NCI-H1694 (cell line): ENCODE results near the gene KATNAL2.

Experiments
- DNase-seq: peaks from one replicate; lab custom pipeline; 2025; lab: John Stamatoyannopoulos, UW

KATNAL2 gene, protein sequence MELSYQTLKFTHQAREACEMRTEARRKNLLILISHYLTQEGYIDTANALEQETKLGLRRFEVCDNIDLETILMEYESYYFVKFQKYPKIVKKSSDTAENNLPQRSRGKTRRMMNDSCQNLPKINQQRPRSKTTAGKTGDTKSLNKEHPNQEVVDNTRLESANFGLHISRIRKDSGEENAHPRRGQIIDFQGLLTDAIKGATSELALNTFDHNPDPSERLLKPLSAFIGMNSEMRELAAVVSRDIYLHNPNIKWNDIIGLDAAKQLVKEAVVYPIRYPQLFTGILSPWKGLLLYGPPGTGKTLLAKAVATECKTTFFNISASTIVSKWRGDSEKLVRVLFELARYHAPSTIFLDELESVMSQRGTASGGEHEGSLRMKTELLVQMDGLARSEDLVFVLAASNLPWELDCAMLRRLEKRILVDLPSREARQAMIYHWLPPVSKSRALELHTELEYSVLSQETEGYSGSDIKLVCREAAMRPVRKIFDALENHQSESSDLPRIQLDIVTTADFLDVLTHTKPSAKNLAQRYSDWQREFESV

GRCh38 chr18:46917108-46917802, at the start of gene KATNAL2, which contains the start of gene PIAS2:
TSS of gene KATNAL2 (plus strand) at chr18:46917602. CDS start at chr18:46946873, 29,271 bp downstream.
TSS of gene PIAS2 (minus strand) at chr18:46917507. CDS start at chr18:46917345, 162 bp downstream.
- DNase-seq, result peak; percentile 56

DNA sequence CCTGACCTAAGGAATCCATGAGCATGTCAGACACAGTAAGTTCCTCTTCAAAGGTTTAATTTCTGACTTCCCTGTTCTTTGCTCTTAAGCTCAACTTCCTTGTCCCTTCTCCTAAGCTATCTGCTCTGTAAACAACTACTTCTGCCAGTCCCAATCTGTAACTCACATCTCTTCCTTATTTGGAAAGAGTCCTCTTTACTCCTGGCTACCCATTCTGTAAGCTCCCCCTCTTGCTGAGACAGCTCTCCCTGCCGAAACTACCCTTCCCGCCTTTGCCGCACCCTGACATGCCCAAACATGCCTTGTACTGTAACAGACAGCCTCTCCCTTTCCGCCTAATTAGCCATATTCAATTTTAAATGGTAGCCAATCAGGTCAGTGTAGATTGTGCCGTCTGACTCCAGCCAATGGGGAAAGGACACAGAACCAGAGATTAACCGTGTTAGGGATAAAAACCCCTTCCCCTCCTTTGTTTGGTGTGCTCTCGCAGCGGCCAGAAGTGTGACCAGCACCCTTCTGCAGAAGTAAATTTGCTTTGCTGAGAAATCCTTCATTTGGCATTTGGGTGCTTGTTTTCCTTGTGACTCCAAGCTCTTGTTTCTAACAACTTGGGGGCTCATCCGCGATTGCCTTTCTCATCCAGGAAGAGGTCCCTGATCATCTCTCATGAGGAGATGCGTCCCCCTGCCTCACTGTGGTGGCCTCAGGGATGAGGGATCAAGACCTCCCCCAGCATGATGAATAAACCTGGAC, 49.1 kb upstream of the KATNAL2 start:
- DNase-seq, result no peak

DNA sequence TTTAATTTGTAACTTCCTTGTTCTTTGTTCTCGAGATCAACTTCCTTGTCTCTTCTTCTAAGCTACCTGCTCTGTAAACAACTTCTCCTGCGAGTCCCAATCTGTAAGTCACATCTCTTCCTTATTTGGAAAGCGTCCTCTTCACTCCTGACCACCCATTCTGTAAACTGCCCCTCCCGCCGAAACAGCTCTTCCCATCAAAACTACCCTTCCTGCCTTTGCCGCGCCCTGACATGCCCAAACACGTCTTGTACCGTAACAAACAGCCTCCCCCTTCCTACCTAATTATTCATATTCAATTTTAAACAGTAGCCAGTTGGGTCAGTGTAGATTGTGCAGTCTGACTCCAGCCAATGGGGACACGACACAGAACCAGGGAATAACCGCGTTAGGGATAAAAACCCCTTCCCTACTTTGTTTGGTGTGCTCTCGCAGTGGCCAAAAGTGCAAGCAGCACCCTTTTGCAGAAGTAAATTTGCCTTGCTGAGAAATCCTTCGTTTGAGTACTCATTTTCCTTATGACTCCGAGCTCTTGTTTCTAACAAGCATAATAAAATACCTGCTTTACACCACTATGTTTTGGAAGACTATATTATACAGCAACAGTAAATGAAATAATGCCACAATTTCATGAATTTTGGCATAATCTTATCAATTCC, 39.9 kb upstream of the KATNAL2 start:
- no peak for DNase-seq

GRCh38 chr18:46883180-46883579, 34.2 kb upstream of the KATNAL2 start:
- no peak for DNase-seq

- no peak for DNase-seq
Observed at GRCh38 chr18:46886893-46887292, 30.5 kb upstream of the KATNAL2 start.

- DNase-seq, result no peak
Observed at GRCh38 chr18:46888965-46889364, 28.4 kb upstream of the KATNAL2 start.

- DNase-seq, result no peak
Observed at GRCh38 chr18:46891742-46892214, 25.6 kb upstream of the KATNAL2 start.

DNA sequence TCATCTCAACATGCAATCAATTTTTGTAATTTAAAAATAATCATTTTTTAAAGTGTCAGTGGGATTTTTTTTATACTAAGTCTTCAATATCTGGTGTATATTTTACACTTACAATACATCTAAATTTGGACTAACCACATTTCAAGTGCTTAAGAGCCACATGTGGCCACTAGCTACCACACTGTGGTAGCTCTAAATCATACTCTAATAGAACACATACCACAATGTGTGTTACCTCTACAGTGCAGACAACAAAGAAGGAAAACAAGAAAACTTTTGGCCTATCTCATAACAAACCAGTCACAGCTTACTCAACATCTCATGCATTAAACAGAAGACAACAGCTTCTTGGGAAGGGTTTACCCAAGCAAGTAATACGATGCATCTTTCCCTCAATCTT, 24.6 kb upstream of the KATNAL2 start:
- no peak for DNase-seq

DNA sequence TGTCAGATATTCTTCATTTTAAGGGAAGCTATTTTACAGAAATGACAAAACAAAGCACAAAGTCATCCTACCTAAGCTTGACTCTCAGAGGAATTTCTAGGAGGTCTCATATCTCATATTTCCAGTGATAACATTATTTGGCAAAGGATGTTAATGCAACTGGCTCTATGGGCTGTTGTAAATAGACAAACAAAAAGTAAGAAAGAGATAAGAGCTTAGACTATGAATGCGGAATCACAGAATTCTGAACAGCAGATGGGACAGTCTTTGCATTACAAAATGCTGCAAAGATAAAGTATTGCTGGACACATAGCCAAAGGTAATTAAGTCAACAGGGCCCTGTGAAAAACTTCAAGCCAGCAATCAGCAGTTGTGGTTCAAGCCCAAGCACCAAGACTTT, 24.0 kb upstream of the KATNAL2 start:
- no peak for DNase-seq

DNA sequence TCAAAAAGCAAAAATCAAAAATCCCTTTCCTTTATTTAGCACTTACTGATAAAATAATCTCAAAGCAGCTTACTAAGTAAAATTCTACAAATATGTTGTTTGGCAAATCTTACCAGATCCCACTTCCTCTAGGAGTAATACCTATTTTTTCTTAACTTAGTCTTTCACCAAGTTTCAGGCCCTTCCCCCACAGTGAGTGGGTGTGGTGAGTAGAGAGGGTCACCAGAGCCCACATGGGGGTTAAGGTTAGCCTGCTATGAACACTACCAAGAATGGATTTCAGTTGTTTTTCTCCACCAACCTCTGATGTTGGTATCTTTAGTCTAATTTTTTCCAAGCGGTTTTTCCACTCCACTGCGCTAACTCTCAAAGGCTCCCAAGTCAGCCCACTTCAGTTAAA, 23.3 kb upstream of the KATNAL2 start:
- DNase-seq, result no peak

GRCh38 chr18:46899274-46899948, 18.0 kb upstream of the KATNAL2 start:
- no peak for DNase-seq

DNA sequence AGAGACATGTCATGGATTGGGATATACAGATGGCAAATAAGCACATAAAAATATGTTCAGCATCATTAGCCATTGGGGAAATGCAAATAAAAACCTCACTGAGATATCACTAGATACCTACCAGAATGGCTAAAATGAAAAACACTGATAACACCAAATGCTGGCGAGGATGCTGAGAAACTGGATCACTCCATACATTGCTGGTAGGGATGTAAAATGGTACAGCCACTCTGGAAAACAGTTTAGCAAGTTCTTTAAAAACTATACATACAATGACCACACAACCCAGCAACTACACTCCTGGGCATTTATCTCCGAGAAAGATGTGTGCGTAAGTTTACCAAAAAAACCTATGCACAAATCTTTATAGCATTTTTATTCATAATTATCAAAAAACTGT, 14.0 kb upstream of the KATNAL2 start:
- DNase-seq, result no peak

- DNase-seq, result no peak
Observed at GRCh38 chr18:46909497-46909896, 7.9 kb upstream of the KATNAL2 start.

DNA sequence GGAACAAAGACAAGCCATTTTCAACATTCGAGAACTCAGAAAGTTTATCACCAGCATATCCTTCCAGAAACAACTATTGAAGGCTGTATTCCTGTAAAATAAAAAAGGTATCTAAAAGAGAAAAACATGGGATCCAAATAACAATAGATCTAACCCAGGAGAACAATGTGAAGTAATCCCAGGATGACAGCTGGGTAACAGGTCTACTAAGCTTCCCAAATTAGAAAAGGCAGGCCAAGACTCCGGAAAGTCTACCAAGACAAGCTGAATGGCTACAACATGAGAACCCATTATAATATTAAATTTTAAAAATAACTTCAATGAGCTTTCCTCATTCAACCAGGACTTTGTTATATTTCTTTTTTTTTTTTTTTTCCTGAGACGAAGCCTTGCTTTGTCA, 6.5 kb upstream of the KATNAL2 start:
- no peak for DNase-seq

- DNase-seq, result no peak
Observed at GRCh38 chr18:46915800-46916550, 1.4 kb upstream of the KATNAL2 start.

- DNase-seq, result peak; percentile 5
Observed at GRCh38 chr18:46916551-46917107, 773 bp upstream of the KATNAL2 start.

DNA sequence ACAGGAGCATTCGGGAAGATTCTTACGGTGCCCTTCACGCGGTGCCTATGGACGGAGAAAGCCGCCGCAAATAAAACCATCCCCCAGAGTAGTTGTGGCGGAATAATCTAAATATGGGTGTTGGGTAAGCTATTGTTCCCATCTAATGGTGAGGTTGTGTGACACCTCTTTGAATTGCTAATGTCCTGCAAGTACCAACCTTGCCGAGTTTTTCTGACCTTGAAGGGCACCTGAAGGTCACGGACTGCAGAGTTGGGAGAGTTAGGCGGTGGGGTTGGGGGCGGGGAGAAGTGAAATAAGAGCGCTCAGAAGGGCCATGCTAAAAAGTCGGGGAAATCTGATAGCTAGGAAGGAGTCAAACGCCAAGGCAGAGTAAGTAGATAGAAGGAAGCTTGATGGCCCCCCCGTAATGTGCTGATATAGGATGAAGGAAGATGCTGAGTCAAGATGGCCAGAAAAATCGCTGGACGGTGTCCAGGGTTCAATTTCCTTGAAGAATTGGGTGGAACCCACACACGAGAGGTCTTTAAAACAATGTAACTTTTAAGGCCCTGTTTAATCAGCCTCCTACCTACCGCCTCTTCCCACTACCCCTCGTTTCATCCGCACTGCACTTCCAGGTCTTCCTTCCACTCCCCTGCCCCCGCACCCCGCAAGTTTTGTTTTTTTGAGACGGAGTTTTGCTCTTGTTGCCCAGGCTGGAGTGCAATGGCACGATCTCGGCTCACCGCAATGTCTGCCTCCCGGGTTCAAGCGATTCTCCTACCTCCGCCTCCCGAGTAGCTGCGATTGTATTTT, 600 bp downstream of the KATNAL2 start:
- DNase-seq, result no peak

DNA sequence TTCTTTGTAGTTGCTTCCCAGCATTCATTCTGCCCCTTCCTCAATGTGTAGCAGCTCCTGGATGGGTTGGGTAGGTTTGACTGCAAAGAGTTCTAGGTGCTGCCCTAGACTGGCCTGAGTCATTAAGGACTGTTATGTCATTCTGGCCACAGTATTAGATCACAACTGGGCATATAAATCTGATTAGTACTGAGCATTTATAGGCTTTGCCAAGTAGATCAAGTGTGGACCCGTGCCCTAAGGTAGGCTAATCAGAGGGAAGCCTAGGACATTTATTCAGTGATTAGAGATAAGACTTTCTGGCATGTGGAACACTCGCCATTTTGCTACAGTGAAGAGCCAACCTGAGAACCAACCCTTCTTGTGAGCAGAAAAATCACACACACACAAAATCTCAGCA, 2.7 kb downstream of the KATNAL2 start:
- DNase-seq, result no peak

- DNase-seq, result no peak
Observed at GRCh38 chr18:46920653-46921052, 3.3 kb downstream of the KATNAL2 start.
